KMS-11 (cell line): Measurements from ENCODE around the gene TANC1.

Experiments used
- H2AFZ ChIP-seq: fragments of 200-600 bp; sonication (generic); 2 replicates; pipeline ENCODE4 v1.6.1; 2016; ENCODE audit warnings: antibody characterized with exemption, mixed run types, low read depth
- H3K27ac ChIP-seq: fragments of 200-600 bp; sonication (generic); 2 replicates; pipeline ENCODE4 v1.6.1; 2016; ENCODE audit warnings: mild to moderate bottlenecking, mixed run types
- H3K27me3 ChIP-seq: fragments of 200-600 bp; sonication (generic); 2 replicates; pipeline ENCODE4 v1.6.1; 2017; ENCODE audit warnings: mild to moderate bottlenecking, low read depth, mixed run types, moderate library complexity; ENCODE audit not compliant: insufficient read depth
- H3K36me3 ChIP-seq: fragments of 200-600 bp; sonication (generic); 2 replicates; pipeline ENCODE4 v1.6.1; 2017; ENCODE audit warnings: mild to moderate bottlenecking, mixed run types; ENCODE audit not compliant: insufficient read depth
- H3K4me1 ChIP-seq: fragments of 200-600 bp; sonication (generic); 2 replicates; pipeline ENCODE4 v1.6.1; 2016; ENCODE audit warnings: mild to moderate bottlenecking, low read depth, mixed run types; ENCODE audit not compliant: poor library complexity, severe bottlenecking
- H3K4me2 ChIP-seq: fragments of 200-600 bp; sonication (generic); 2 replicates; pipeline ENCODE4 v1.7.0; 2016; ENCODE audit warnings: mild to moderate bottlenecking, mixed run types
- H3K4me3 ChIP-seq: fragments of 200-600 bp; sonication (generic); IDR thresholded peaks from 2 replicates; pipeline ENCODE4 v1.6.1; 2017; ENCODE audit warnings: low read depth, low read length, mixed read lengths; ENCODE audit not compliant: insufficient read depth
- H3K79me2 ChIP-seq: fragments of 200-600 bp; sonication (generic); 2 replicates; pipeline ENCODE4 v1.6.1; 2016; ENCODE audit warnings: low read depth, mixed run types; ENCODE audit not compliant: insufficient read depth
- H3K9ac ChIP-seq: fragments of 200-600 bp; sonication (generic); 2 replicates; pipeline ENCODE4 v1.6.1; 2016; ENCODE audit warnings: mild to moderate bottlenecking, mixed run types
- H4K20me1 ChIP-seq: fragments of 200-600 bp; sonication (generic); 2 replicates; pipeline ENCODE4 v1.6.1; 2016; ENCODE audit warnings: mild to moderate bottlenecking, mixed run types; ENCODE audit not compliant: insufficient read depth
- TF ChIP-seq, protein P1 (sequence below): fragments of 200-600 bp; sonication (generic); conservative IDR thresholded peaks from 2 replicates; pipeline ENCODE4 v1.6.1; 2017; ENCODE audit warnings: low read depth, mild to moderate bottlenecking, antibody characterized with exemption, low read length, moderate library complexity, mixed read lengths

Gene TANC1

DNA sequence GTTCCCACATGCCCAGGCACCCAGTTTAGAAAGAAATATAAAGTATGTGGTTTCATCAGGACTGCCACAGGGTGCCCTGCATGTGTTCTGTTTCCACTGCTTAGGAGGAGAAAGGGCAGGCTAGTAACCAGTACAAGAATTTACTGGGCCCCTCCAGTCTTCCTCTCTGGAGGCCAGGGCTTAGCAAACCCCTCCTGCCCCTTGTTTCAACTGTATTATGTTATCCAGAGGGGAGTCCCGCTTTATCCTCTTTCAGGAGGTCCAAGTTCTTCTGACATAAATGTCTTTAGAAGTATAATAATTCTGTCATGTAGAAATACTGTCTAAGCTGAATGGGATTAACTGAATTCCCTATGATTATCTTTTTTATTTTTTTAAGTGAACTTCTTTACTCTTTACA lies 185.9 kb downstream of the TANC1 start:
- Histone ChIP-seq H2AFZ (no peak overlapping the region), H3K4me3 (no peak overlapping the region), H3K4me2 (no peak overlapping the region), H3K4me1 (peaks cover 7% of the 10 kb centered on the region), H3K79me2 (no peaks in the 10 kb centered on the region), H3K27ac (no peak overlapping the region), H3K9ac (no peak overlapping the region), H4K20me1 (no peaks in the 10 kb centered on the region), H3K36me3 (no peaks in the 10 kb centered on the region; the same call in 1 of the 2 replicates), H3K27me3 (no peaks in the 10 kb centered on the region)
- TF ChIP-seq, protein P1, sequence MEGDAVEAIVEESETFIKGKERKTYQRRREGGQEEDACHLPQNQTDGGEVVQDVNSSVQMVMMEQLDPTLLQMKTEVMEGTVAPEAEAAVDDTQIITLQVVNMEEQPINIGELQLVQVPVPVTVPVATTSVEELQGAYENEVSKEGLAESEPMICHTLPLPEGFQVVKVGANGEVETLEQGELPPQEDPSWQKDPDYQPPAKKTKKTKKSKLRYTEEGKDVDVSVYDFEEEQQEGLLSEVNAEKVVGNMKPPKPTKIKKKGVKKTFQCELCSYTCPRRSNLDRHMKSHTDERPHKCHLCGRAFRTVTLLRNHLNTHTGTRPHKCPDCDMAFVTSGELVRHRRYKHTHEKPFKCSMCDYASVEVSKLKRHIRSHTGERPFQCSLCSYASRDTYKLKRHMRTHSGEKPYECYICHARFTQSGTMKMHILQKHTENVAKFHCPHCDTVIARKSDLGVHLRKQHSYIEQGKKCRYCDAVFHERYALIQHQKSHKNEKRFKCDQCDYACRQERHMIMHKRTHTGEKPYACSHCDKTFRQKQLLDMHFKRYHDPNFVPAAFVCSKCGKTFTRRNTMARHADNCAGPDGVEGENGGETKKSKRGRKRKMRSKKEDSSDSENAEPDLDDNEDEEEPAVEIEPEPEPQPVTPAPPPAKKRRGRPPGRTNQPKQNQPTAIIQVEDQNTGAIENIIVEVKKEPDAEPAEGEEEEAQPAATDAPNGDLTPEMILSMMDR = no peak

DNA sequence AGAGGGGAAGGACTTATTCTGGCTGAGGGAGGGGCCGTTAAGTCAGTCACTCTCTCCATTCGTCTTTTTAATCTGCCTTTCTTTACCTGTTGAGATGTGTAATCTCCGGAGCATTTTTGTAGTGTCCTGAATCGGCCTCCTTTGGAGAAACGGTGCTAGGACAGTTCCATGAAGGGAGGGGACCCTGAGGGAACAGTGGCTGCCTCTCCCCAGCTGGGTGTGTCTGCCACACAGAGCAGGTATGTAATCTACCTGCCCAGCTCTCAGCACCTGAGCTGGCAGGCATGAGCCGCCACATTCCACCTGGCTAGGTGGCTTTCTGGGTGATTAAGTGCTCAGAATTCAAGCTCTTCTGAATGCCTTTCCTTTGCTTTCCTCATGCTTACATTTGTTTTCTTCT lies 186.9 kb downstream of the TANC1 start:
- Histone ChIP-seq H3K27me3 (no peaks in the 10 kb centered on the region), H3K36me3 (no peaks in the 10 kb centered on the region; the same call in 1 of the 2 replicates), H3K9ac (no peak overlapping the region), H3K4me3 (no peak overlapping the region), H2AFZ (no peak overlapping the region), H3K4me2 (no peak overlapping the region), H3K27ac (no peak overlapping the region), H3K79me2 (no peaks in the 10 kb centered on the region), H3K4me1 (peaks cover 7% of the 10 kb centered on the region), H4K20me1 (no peaks in the 10 kb centered on the region)
- TF ChIP-seq, protein P1 = no peak

DNA sequence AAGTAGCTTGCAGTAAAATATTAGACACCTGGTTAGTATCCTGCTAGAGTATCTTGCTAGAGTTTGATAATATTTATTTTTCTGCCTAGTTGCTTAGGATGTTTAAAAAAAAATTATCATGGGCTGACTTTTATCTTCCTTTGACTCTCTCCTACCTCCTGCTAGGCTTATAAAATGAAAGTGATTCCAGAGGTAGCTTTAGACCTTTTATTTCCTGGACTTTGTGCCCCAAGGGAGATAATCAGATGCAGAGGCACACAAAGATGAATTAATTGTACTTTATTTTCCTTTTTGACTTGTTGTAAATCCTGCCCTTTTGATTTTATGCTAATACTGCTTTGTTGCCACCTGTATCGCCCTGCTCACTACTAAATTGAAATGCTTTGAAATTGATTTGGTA lies 187.4 kb downstream of the TANC1 start:
- TF ChIP-seq, protein P1 = no peak
- H3K79me2 ChIP-seq = no peaks in the 10 kb centered on the region
- no peaks in the 10 kb centered on the region for H3K27me3 ChIP-seq
- H2AFZ ChIP-seq = no peak overlapping the region
- H3K9ac ChIP-seq = no peak overlapping the region
- no peaks in the 10 kb centered on the region; the same call in 1 of the 2 replicates for H3K36me3 ChIP-seq
- H3K4me2 ChIP-seq = no peak overlapping the region
- H3K4me3 ChIP-seq = no peak overlapping the region
- H4K20me1 ChIP-seq = no peaks in the 10 kb centered on the region
- H3K27ac ChIP-seq = no peak overlapping the region
- peaks cover 7% of the 10 kb centered on the region for H3K4me1 ChIP-seq

DNA sequence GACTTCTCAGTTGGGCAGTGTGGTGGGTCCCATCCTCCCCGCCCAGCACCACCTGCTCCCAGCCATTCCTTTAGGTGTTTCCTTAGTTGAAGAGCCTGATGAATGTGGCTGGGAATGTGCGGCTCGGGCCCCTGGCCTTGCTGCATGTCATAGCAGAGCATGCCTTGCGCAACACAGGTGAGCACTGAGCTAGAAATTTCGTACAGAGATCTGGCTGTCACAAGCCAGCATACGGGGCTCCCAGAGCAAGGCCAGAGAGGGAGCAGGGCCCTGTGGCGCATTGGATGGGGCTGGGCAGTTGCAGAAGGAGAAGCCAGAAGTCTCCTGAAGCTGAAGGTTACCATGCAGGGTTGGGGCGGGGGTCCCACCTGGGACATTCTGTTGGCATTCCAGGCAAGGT lies 188.4 kb downstream of the TANC1 start:
- H3K36me3 ChIP-seq = no peaks in the 10 kb centered on the region; the same call in 1 of the 2 replicates
- TF ChIP-seq, protein P1 = no peak
- no peaks in the 10 kb centered on the region for H4K20me1 ChIP-seq
- H3K27ac ChIP-seq = no peak overlapping the region
- no peak overlapping the region for H3K4me3 ChIP-seq
- no peaks in the 10 kb centered on the region for H3K79me2 ChIP-seq
- H3K27me3 ChIP-seq = no peaks in the 10 kb centered on the region
- H3K4me2 ChIP-seq = no peak overlapping the region
- no peak overlapping the region for H2AFZ ChIP-seq
- H3K4me1 ChIP-seq = peaks cover 7% of the 10 kb centered on the region
- no peak overlapping the region for H3K9ac ChIP-seq
